Nephron progenitor cell (in vitro differentiated cells): ENCODE measurements around the gene NRDC.
"Not testable (repeated sequence)": the region's sequence is repeated elsewhere in the genome, so short reads cannot be mapped to it uniquely, and the experiment has no call there.

Experiments used
- DNase-seq: peaks from one replicate; pipeline ENCODE4 v3.0.0; 2021
- H3K27ac Mint-ChIP-seq: 2 replicates; pipeline ENCODE4 v1.8.0; 2021; ENCODE audit warnings: mild to moderate bottlenecking, moderate library complexity, mixed read lengths
- H3K27me3 Mint-ChIP-seq: 2 replicates; pipeline ENCODE4 v1.8.0; 2021; ENCODE audit warnings: mild to moderate bottlenecking, low read depth, mixed read lengths; ENCODE audit not compliant: poor library complexity
- H3K36me3 Mint-ChIP-seq: 2 replicates; pipeline ENCODE4 v1.8.0; 2021; ENCODE audit warnings: low read depth, mixed read lengths
- H3K4me1 Mint-ChIP-seq: 2 replicates; pipeline ENCODE4 v1.8.0; 2021; ENCODE audit warnings: mixed read lengths
- H3K4me3 Mint-ChIP-seq: 2 replicates; pipeline ENCODE4 v1.8.0; 2021; ENCODE audit warnings: mild to moderate bottlenecking, moderate library complexity, mixed read lengths
- H3K9me3 Mint-ChIP-seq: 2 replicates; pipeline ENCODE4 v1.8.0; 2021; ENCODE audit warnings: mild to moderate bottlenecking, moderate library complexity, mixed read lengths
- CTCF ChIP-seq: fragments of 200-600 bp; sonication (generic); IDR thresholded peaks from 2 replicates; pipeline ENCODE4 v1.5.0; 2021; ENCODE audit warnings: antibody characterized with exemption

NRDC gene

GRCh38 chr1:51829058-51829457, 49.5 kb downstream of the NRDC start:
- H3K4me3 Mint-ChIP-seq, result no peak overlapping the region
- no peak overlapping the region for H3K27ac Mint-ChIP-seq
- no peaks in the 10 kb centered on the region for H3K27me3 Mint-ChIP-seq
- H3K4me1 Mint-ChIP-seq, result no peaks in the 10 kb centered on the region
- H3K9me3 Mint-ChIP-seq, result peaks cover 13% of the 10 kb centered on the region
- TF ChIP-seq CTCF, result no peak
- H3K36me3 Mint-ChIP-seq, result peaks cover 64% of the 10 kb centered on the region
- no peak for DNase-seq

GRCh38 chr1:51819810-51820209, 58.7 kb downstream of the NRDC start:
- H3K9me3 Mint-ChIP-seq, result no peaks in the 10 kb centered on the region
- no peak for DNase-seq
- peaks cover 13% of the 10 kb centered on the region for H3K36me3 Mint-ChIP-seq
- no peak overlapping the region for H3K27ac Mint-ChIP-seq
- no peaks in the 10 kb centered on the region for H3K27me3 Mint-ChIP-seq
- H3K4me3 Mint-ChIP-seq, result no peak overlapping the region
- no peaks in the 10 kb centered on the region for H3K4me1 Mint-ChIP-seq
- TF ChIP-seq CTCF, result no peak

GRCh38 chr1:51819021-51819420, 59.5 kb downstream of the NRDC start:
- H3K27ac Mint-ChIP-seq, result peak overlapping the region; percentile 57
- peaks cover 11% of the 10 kb centered on the region for H3K36me3 Mint-ChIP-seq
- H3K4me1 Mint-ChIP-seq, H3K4me3 Mint-ChIP-seq, DNase-seq, H3K27me3 Mint-ChIP-seq, H3K9me3 Mint-ChIP-seq: not testable (repeated sequence)

- no peak for TF ChIP-seq CTCF
Observed at GRCh38 chr1:51818487-51818886, 60.0 kb downstream of the NRDC start.

GRCh38 chr1:51814513-51814912, 64.0 kb downstream of the NRDC start:
- Mint-ChIP-seq H3K4me3 (no peak overlapping the region), H3K27ac (no peak overlapping the region), H3K4me1 (no peaks in the 10 kb centered on the region), H3K36me3 (peaks cover 29% of the 10 kb centered on the region), H3K27me3 (no peaks in the 10 kb centered on the region), H3K9me3 (no peaks in the 10 kb centered on the region)
- no peak for TF ChIP-seq CTCF
- DNase-seq, result no peak

More at GRCh38 chr1:51818487-51818886, 60.0 kb downstream of the NRDC start:
- Mint-ChIP-seq H3K4me1 (no peaks in the 10 kb centered on the region), H3K27me3 (no peaks in the 10 kb centered on the region), H3K9me3 (no peaks in the 10 kb centered on the region), H3K27ac (no peak overlapping the region), H3K36me3 (peaks cover 17% of the 10 kb centered on the region), H3K4me3 (no peak overlapping the region)
- no peak for DNase-seq

- no peak overlapping the region for H3K27ac Mint-ChIP-seq
- no peaks in the 10 kb centered on the region for H3K9me3 Mint-ChIP-seq
- no peak for TF ChIP-seq CTCF
- H3K27me3 Mint-ChIP-seq, result no peaks in the 10 kb centered on the region
- H3K4me1 Mint-ChIP-seq, result peaks cover 4% of the 10 kb centered on the region
- H3K4me3 Mint-ChIP-seq, result no peak overlapping the region
- DNase-seq, result no peak
- peaks cover 61% of the 10 kb centered on the region for H3K36me3 Mint-ChIP-seq
Observed at GRCh38 chr1:51799372-51799771, 79.2 kb downstream of the NRDC start.
